CMK (cell line): ENCODE data around the gene RPS19BP1.

Source experiments
- DNase-seq: peaks from one replicate; pipeline ENCODE4 v3.0.0-alpha.2; 2010; ENCODE audit warnings: low read depth

Gene RPS19BP1

DNA sequence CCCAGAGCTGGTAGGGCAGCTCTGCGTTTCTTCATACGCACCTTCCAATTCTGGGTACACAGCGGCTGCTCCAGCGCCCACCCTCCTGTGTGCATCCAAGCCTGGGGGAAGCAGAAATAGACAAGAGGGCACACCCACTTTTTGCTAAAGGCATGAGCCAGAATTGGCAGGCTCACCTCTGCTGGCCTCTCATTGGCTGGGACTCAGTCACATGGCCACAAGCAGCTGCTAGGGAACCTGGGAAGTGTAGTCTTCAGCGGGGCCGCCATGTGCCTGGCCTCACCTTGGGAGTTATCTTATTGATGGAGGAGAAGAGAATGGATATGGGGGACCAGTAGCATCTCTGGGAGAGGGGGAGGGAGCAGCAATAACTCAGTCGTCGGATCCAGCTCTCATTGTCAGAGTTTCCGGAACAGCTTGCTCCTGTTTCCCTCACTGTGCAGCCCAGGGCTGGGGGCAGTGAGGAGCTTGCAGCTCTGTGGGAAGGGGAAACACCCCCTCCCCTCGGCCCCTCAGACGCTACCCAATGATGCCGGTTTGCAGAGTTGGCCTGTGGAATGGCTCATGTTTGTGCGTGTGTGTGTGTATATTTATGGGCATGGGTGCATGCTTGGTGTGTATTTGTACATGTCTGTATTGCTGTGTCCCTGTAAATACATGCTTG, 42.3 kb downstream of the RPS19BP1 start:
- DNase-seq, result no peak

GRCh38 chr22:39489094-39490068, 43.2 kb downstream of the RPS19BP1 start:
- no peak for DNase-seq

DNA sequence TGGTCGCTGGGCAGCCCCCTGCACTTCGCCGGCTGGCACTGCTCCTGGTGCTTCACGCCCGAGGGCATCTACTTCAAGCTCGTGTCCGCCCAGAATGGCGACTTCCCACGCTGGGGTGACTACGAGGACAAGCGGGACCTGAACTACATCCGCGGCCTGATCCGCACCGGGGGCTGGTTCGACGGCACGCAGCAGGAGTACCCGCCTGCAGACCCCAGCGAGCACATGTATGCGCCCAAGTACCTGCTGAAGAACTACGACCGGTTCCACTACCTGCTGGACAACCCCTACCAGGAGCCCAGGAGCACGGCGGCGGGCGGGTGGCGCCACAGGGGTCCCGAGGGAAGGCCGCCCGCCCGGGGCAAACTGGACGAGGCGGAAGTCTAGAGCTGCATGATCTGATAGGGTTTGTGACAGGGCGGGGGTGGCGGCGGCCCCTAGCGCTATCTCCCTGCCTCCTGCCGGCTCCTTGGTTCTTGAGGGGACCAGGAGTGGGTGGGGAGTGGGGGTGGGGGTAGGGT, 43.9 kb downstream of the RPS19BP1 start:
- DNase-seq, result no peak

GRCh38 chr22:39487826-39488520, 44.6 kb downstream of the RPS19BP1 start:
- no peak for DNase-seq

GRCh38 chr22:39486951-39487825, 45.4 kb downstream of the RPS19BP1 start:
- DNase-seq, result no peak

DNA sequence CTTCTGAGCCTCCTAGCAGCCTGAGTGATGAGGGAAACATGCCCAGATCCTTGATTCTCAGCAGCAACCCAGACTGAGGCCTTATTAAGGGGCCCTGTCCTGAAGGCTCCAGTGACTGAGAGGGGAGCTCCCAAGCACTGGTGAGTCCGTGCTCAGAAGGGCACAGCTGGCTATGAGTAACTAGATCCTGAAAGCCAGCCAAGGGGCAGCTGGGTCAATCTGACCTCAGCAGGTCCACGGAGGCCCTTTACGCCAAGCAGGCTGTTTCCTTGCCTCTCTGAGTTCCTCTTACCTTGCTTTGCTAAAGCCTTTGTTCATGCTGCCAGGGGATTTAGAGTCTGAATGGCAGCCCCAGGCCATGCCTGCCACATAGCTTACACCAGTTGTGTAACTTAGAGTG, 49.8 kb downstream of the RPS19BP1 start:
- no peak for DNase-seq

GRCh38 chr22:39481595-39481994, 51.0 kb downstream of the RPS19BP1 start:
- DNase-seq, result no peak

DNA sequence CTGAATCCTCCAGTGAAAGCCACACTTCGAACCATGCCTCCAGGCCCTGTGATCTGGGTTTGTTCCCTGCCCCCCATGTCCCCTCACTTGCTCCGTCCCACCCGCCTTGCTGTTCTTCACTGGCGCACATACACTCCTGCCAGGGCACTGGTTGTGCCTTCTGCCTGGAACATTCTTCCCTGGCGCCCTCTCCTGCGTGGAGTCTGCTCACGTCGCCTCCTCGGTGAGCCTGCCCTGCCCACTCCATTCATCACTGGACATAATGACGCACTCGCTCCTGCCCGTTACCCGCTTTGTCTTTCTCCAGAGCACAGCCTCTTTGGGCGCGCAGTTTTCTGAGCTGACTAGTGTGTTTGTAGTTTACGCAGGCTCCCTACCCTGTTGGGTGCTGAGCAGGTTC, 51.5 kb downstream of the RPS19BP1 start:
- no peak for DNase-seq

DNA sequence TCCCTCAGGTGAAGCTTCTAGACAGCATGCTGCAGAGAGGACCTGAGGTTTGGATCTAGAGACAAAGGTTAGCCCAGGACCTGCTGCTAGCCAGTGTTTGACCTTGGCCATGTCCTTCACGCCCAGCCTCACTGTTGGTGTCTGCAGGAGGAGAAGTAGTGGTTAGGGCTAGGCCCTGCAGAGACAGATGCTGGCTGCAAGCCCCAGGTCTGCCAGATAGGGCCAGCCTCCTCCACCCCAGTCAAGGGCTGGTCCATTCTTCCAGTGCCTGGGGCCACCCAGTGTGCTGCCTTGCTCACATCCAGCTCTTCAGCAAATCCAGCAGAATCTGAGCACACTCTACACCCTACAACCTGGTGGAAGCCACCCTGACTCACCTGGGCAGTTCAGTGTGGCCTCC, 52.0 kb downstream of the RPS19BP1 start:
- DNase-seq, result no peak

GRCh38 chr22:39479254-39479653, 53.3 kb downstream of the RPS19BP1 start:
- no peak for DNase-seq
